Renal pelvis (tissue), 4 donors: ENCODE results near the gene LFNG. TPM values are rescaled to one million over a fixed set of nuclear protein-coding genes. Genes with fewer than 3 reads are reported as not detected.

ENCODE experiments used
- DNase-seq: peaks from one replicate; pipeline ENCODE4 v3.0.0-alpha.2; 2013
- polyA plus RNA-seq, 3 donors: library from polyadenylated mRNA; unstranded; fragments of 120-200 nt; gene quantifications; one replicate each; pipeline ENCODE4 v1.2.1, GENCODE V29; 2013; ENCODE audit not compliant: insufficient read length in 3 of 3

Gene LFNG
- polyA plus RNA-seq, 3 donors = 37.7 to 40.2 (median 40.0) TPM

DNA sequence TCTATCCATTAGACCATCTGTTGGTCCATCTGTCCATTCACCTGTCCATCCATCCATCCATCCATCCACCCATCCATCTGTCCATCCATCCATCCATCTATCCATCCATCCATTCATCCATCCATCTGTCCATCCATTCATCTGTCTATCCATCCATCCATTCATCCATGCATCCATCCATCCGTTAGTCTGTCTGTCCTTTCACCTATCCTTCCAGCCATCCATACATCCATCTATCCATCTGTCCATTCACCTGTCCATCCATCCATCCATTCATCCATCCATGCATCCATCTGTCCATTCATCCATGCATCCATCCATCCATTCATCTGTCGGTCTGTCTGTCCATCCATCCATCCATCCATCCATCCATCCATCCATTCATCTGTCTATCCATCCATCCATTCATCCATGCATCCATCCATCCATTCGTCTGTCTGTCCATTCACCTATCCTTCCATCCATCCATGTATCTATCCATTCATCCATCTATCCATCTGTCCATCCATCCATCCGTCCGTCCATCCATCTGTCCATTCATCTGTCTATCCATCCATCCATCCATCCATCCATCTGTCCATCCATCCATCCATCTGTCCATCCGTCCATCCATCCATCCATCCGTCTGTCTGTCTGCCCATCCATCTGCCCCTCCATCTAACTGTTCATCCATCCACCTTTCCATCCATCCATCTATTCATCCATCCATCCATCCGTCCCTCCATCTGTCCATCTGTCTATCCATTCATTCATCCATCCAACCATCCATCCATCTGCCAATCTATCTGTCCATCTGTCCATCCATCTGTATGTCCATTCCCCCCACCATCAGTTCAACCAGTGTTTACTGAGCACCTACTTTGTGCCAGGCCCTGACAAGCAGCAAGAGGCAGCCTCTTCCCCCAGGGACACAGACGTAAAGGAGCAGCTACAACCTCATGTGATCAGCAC, 4.8 kb upstream of the LFNG start:
- no peak for DNase-seq

DNA sequence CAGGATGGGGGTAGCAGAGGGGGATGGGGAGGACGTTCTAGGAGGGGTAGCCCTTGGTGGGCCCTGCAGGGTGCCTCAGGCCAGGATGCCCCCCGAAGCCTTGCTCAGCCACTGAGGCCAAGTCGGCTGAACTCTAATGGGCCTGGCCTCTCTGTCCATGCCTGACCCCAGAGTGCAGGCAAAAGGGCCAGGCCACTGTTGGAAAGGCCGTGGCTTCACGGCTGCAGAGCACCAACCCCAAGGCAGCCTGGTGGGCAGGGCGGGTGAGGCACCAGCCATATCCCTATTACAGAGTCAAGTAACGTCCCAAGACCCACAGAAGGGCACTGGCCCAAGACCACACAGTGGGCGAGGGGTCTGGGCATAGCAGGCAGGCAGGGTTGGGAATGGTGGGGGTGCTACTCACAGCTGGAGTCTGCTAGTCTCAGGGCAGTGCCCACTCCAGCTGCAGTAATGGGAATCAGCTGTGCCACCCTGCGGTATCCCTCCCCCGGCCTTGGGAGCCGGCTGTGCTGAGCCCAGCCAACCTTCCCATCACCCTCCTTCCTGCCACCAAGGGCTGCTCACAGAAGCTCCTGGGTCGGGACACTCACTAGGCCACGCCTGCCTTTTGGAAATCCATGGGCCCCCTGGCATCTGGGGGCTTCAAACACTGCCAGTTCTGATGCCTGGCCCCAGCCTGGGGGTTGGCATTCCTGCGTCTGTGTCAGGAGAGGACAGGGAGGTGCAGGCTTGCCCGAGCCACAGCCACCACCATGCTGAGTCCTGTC, 4.0 kb upstream of the LFNG start:
- no peak for DNase-seq

DNA sequence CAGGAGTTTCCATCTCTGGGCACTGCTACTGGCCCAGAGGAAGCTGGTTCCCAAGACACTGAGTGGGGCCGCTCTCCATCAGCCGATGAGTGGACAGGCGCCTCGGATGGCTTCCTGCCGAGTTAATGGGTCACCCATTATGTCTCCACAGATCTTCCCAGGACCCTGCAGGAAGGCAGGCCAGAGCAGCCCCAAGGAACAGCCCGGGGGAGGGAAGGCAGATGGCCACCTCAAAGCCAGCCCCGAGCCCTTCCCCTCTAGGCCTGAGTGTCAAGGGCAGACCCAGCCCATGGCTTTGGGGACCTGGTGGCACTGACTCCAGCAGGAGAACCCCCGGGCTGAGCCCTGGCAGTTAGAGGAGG, 3.4 kb upstream of the LFNG start:
- peak; percentile 56 for DNase-seq

DNA sequence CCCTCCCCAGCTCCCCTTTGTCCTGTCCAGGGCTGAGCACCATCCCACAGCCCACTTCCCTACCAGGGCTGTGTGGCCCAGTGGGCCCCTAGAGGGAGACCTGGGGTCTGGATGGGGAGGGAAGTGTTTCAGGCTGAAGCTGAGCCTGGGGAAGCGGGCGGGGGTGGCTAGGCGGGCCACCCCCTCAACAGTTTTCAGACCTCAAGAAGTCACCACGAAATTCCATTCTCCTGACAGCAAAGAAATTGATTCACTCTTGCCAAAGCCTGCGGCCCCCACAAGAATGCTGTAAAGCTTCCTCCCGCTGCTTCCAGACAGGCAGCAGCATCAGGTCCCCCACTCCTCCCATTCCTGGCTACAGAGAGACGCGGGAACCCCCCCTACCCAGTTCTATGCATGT, 2.5 kb upstream of the LFNG start:
- peak; percentile 55 for DNase-seq

DNA sequence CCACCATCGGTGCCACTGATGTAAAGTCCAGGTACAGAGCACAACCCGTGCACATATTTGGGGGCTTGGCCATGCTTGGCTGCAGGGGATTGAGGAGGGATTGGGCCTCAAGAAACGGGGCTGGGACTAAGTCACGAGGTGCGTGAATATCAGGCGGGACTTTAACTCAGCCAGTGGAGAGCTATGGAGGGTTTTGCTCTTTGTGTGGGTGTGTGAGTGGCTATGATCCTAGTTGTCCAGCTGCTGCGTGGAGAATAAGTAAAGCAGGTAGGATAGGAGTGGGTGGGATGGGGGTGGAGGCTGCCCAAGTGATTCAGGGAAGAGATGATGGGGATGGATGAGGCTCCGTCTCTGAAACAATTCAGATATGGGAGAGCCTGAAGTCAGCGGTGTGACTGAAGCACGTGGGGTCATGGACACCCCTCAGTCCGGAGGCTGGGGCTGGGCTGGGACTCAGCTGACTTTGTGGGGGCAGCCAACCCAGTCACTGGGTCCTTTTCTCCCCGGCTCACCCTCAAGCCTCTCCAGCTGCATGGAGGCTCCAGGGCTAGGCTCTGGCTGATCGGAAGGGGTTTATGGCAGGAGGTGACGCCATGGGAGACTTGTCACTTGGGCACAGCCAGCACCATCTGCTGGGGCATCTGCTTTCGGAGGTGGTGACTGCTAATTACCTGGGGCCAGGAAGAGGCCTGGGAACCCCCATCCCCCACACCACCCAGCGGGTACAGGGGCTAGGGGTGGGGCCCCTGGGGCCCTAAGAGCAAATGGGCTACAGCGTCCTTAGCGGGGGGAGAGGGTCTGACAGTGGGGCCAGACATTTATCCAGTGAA, 1.7 kb upstream of the LFNG start:
- no peak for DNase-seq

DNA sequence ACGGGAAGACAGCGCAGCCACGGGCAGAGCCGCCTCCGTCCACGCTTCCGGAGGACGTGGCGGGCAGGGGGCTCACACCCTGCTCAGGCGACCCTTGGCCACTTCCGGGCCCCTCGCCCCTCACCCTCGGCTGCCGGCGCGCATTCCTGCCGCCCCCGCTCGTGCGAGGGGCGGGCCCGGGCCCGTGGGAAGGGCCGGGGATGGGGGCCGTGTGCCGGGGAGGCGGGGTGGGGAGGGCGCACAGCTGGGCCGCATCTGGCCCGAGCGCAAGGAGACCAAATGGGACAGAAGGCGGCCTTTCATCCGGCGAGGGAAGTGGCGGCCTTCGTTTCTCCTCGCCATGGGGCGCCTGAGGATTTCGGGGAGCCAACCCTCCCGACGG, 846 bp upstream of the LFNG start:
- peak; percentile 44 for DNase-seq

DNA sequence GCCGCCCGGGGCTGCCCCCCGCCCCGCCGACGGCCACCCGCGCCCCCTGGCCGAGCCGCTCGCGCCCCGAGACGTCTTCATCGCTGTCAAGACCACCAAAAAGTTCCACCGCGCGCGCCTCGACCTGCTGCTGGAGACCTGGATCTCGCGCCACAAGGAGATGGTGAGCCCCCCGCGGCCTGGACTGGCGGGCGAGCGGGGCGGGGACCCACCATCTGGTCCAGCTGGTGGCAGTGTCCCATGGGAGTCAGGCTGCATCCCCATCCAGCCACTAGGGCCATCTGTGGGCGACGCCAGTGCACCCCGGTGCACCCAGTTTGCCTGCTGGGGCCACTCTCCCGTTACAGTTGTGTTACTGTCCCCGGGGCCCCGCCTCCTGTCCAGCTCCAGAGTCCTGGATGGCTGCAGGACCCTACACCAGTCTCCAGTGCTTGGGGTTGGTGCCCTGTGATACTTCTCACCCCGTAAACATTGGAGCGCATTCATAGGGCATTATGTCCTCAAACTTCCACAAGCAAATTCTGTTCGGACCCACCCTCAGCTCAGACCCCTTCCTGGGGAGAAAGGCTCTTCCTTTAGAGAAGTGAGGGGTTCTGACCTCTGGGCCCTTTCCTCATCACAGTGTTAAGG, 672 bp downstream of the LFNG start:
- no peak for DNase-seq

DNA sequence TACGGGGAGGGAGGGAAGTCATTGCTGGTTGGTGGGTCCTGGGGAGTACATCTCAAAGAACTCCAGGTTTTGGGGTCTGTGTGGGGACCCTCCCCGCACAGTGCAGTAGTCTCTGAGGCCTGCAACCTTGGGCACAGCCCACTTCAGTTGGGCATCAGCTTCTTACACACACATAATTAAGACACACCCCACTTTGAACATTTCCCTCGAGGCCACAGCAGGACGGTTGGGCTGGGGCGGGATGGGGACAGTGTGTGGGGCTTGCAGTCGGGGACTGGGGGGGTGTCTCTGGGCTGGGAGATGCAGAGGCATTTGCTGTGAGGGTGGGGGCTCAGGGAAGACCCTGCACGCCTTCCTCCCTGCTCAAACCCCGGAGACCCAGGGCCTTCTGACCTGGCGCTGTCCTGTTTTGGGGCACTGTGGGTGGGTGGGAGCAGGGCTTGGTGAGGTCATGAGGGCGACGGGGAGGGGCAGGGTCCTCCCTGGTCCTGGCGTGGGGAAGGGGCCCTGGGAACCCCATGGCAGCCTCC, 1.3 kb downstream of the LFNG start:
- DNase-seq = no peak

DNA sequence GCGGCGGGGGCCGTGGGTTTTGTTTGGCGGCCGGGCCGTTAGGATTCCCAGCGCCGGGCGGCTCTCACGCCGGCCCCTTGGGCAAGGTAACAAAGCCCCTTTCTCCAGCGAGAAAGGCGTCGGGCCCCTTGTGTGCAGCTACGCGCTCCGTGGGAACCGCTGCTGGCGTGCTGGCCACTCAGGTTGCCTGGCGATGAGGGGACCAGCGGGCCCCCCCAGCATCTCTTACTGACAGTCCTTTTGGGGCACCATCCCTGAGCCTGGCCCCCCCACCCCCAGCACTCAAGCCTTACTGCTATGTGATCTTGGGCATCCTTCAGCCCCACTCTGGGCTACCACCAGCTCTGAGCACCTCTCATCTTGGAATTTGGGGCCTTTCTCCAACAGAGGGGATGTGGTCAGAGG, 1.8 kb downstream of the LFNG start:
- DNase-seq = no peak

DNA sequence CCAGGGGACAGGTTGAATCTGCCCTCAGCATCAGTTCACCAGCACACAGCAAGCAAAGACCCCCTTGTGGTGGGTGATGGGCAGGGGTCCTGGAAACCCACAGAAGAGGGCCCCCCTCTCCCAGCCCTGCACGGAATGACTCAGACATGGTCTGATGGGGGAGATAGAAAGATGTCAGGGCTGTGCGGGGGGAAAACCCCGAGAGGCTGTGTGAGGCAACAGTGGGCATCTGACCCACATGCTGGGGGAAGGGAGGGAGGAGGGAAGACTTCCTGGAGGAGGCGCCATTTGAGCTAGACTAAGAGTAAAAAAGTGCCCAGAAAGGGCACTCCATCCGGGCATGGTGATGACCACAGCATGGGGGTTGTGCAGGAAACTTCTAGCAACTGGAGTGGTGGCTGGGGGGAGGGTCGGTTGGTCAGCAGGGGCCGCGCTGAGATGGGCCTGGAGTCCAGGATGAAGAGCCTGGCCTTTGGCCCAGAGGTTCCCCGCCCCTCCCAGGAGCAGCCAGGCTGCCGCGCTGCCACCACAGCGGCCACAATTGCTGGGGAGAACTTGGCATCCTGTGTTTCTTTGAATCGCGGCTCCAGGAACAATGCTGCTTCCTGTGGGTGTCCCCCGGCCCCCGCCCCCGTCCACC, 2.5 kb downstream of the LFNG start:
- DNase-seq = no peak

DNA sequence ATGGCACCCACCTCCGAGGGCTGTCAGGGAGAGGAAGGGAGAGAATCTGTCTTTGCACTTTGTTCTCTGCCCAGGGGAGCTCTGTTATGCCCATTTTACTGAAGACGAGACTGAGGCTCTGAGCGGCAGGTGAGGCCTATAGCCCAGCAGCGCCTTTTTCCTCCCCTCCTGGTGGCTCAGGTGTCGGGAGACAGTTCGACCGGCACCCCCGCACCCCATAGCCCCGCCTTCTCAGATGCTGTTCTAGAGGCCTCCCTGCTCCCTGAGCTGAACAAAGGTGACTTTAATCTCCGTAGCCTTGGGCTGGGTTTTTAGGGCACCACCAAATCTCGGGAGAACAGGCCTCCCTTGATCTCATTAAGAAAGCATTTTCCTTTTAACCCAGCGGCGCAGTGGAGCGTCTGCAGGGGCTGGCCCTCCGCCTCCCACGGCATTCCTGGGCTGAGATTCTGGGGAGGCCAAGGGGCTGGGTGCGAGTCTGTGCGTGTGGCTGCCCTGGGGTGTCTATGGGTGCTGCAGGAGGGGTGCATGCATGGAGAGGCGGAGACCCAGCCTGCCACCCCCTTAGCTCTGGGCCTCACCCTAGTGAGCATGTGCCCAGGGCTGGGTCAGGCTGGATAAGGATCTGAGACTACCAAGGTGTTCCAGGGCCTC, 3.3 kb downstream of the LFNG start:
- DNase-seq = peak; percentile 75

DNA sequence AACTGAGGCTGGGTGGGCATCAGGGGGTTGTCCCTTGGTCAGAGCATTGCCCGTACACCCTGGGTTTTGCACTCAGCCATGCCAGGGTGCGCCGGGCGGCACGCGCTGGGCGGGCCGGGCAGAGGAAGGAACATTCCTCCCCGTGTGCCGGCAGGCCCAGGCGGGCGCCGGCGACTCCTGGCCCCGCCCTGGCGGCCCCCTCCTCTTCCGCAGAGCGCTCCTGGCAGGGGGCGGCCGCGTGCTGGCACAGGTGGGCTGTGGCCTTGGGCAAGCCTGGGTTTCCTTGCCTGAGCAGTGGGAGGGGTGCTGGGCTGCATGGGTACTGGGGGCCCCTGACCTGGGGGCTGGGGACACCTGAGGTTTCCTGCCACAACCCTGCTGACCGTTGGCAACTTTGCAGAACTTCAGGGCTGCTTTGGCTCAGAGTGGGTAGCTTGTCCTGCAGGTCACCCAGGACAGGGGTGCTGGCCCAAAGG, 3.9 kb downstream of the LFNG start:
- DNase-seq = no peak

DNA sequence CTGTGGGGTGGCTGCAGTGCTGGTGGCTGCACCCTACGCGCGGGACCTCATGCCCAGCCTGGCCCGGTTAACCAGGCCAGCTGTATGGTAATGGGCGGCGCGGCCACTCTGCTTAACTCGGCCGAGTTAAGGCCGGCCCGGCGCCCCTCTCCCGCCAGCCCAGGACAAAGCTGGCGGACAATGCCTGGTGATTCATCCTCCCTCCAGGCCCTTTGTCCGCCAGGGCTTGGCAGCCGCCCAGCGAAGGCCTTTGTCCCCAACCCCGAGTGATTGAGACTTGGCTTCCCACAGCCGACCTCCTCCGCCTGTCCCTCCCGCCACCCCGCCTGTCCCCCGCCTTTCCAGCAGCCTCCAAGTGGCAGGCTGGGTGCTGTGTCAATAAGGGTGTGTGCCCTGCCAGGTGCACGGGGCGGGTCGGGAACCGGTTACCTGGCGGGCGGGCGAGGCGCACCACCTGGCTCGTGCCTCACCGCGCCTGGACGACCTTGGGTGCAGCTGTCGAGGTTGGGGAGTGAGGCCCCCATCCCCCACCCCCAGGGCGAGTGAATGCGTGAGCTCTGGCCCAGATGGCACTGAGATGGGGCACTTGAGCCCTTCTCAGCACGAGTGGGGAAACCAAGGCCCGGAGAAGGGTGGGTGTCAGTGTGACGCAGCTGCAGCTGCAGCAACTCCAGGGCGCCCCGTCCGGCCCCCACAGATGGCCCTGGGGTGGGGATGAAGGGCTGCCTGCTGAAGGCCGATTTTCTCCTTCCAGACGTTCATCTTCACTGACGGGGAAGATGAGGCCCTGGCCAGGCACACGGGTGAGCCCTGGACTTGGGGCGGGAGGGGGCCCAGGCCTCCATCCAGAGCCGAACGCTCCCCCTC, 4.6 kb downstream of the LFNG start:
- DNase-seq = peak; percentile 42

DNA sequence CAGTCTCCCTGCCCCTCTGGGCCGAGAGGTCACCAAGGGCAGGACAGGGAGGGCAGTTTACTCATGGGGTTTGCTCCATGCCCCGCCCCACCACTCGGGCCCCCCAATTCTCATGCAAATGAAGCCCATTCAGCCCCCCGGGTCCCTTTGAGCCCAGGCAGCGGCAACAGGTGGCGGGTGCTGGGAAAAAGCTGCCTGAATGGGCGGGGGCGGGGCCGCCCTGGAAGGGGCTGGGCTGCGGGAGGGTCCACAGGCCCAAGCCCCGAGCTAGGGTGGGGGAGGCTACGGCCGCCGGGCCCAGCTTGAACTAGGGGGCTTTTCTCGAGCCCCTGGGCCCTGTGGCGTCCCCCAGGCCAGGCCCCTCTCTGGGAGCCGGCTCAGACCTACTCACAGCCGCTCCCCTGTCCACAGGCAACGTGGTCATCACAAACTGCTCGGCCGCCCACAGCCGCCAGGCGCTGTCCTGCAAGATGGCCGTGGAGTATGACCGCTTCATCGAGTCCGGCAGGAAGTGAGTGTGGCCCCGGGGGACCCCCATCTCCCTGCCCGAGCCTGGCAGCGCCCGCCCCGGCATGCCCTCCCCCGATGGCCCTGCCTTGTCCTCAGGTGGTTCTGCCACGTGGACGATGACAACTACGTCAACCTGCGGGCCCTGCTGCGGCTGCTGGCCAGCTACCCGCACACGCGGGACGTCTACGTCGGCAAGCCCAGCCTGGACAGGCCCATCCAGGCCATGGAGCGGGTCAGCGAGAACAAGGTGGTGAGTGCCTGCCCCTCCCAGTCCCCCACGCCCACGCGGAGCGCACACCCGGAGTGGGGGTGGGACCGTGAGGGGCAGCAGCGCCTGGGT, 5.5 kb downstream of the LFNG start:
- no peak for DNase-seq

DNA sequence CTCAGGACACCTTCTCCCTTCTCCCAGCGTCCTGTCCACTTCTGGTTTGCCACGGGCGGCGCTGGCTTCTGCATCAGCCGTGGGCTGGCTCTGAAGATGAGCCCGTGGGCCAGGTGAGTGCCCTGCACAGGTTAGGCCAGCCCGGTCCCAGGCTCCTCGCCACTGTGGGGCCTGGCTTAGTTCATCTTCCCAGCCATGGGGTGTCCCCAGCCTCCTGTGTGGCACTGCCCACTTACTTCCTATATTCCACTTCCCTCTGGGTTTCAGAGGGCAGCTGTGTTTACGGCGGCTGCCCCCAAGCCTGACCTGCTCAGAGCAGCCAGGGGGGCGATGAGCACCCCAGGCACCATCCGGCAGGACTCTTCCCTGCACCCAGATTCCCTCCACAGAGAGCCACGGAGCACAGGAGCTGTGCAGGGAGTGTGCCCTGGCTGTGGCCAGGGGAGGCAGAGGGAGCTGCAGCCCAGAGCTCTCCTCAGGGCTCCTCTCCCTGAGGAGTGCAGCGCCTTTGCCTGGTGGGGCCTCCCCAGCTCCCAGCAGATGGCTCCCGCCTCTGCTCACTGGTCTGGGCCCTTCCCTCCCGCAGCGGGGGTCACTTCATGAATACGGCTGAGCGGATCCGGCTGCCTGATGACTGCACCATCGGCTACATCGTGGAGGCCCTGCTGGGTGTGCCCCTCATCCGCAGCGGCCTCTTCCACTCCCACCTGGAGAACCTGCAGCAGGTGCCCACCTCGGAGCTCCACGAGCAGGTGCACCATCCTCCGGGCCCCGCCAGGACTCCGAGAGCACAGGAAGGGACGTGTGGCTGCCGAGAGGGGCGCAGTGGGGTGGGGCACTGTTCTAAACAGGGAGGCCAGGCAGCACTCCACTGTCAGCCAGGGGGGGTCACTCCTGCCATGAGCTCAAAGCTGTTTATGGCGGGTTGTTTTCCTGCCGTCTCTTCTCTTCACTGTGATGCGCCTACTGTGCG, 6.4 kb downstream of the LFNG start:
- DNase-seq = no peak

DNA sequence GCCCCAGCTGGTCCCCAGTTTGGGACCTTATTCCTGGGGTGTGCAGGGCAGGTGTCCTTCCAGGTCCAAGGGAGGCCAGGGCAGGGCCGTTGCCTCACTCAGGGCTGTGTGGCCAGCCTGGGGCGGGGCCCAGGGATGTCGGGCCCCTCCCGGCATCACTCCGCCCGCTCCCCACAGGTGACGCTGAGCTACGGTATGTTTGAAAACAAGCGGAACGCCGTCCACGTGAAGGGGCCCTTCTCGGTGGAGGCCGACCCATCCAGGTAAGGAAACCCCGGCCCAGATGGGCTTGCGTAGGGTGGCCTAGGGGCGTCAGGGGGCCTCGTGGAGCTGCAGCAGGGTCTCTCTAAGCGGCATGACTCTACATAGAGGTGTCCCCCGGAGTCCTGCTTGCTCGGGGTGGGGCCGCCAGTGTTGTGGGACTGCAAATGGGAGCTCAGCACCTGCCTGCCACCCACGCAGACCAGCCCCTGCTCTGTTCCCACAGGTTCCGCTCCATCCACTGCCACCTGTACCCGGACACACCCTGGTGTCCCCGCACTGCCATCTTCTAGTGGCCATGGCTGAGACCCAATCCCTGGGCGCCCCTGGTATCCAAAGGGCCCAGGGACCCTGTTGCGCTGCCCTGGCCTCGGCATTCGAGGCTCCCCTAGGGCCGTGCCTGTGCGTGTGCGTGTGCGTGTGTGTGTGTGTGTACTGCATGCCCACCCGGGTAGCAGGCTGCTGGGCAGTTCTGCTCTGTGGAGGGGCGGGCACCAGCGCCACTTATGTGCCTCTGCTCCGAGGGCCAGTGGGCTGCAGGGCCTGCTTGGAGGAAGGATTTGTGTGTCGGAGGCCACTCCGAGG, 7.3 kb downstream of the LFNG start:
- DNase-seq = no peak
